HL-60 (cell line): ENCODE measurements around the gene TM4SF1.

ENCODE experiments used
- DNase-seq, 2 experiments: peaks; one replicate each; pipeline ENCODE4 v3.0.0-alpha.2; 2010 to 2020; ENCODE audit warnings: low read depth in 1 of 2, low spot score in 1 of 2
- H3K27ac ChIP-seq: fragments of 250-450 bp; sonication (Bioruptor Pico); replicated peaks from 2 replicates; pipeline ENCODE4 v1.5.1; 2020; ENCODE audit warnings: mild to moderate bottlenecking, moderate library complexity
- H3K27me3 ChIP-seq: fragments of 250-450 bp; sonication (Bioruptor Pico); 2 replicates; pipeline ENCODE4 v1.5.1; 2021; ENCODE audit warnings: mild to moderate bottlenecking, moderate library complexity; ENCODE audit not compliant: insufficient read depth, poor library complexity, severe bottlenecking
- H3K4me3 ChIP-seq: replicated peaks from 2 replicates; pipeline ENCODE4 v1.5.1; 2011; ENCODE audit warnings: mild to moderate bottlenecking, control low read depth, low read length; ENCODE audit not compliant: insufficient read depth
- CTCF ChIP-seq: IDR thresholded peaks from one replicate; pipeline ENCODE4 v1.5.1; 2011; ENCODE audit warnings: low read length, control low read depth, inconsistent platforms; ENCODE audit not compliant: insufficient read depth
- GABPA ChIP-seq: IDR thresholded peaks from 2 replicates; pipeline ENCODE4 v1.6.1; 2012; ENCODE audit warnings: low read depth
- POLR2AphosphoS5 ChIP-seq: IDR thresholded peaks from 2 replicates; pipeline ENCODE4 v1.6.1; 2012; ENCODE audit warnings: low read depth
- REST ChIP-seq: IDR thresholded peaks from 2 replicates; pipeline ENCODE4 v1.6.1; 2012; ENCODE audit warnings: low read depth; ENCODE audit not compliant: insufficient replicate concordance
- SPI1 ChIP-seq: IDR thresholded peaks from 2 replicates; pipeline ENCODE4 v1.6.1; 2012; ENCODE audit warnings: low read depth, mild to moderate bottlenecking, borderline replicate concordance

Gene TM4SF1

GRCh38 chr3:149383703-149384102 is 6.3 kb upstream of the TM4SF1 start:
- H3K27me3 ChIP-seq, result no peaks in the 10 kb centered on the region
- no peak for DNase-seq
- no peak for TF ChIP-seq REST
- no peak for TF ChIP-seq SPI1
- TF ChIP-seq GABPA, result no peak
- TF ChIP-seq POLR2AphosphoS5, result no peak
- TF ChIP-seq CTCF, result no peak
- H3K4me3 ChIP-seq, result no peak overlapping the region
- no peak overlapping the region for H3K27ac ChIP-seq

- no peak for TF ChIP-seq POLR2AphosphoS5
- no peak for TF ChIP-seq CTCF
- no peak for TF ChIP-seq SPI1
- no peak for TF ChIP-seq GABPA
- TF ChIP-seq REST, result no peak
- Histone ChIP-seq H3K27me3 (no peaks in the 10 kb centered on the region), H3K4me3 (no peak overlapping the region), H3K27ac (no peak overlapping the region)
- DNase-seq, result no peak
Observed at GRCh38 chr3:149382518-149382917, 5.1 kb upstream of the TM4SF1 start.

GRCh38 chr3:149382101-149382467 is 4.6 kb upstream of the TM4SF1 start:
- DNase-seq, result no peak
- Histone ChIP-seq H3K27me3 (no peaks in the 10 kb centered on the region), H3K27ac (no peak overlapping the region), H3K4me3 (no peak overlapping the region)
- TF ChIP-seq SPI1, result no peak
- no peak for TF ChIP-seq REST
- TF ChIP-seq POLR2AphosphoS5, result no peak
- TF ChIP-seq GABPA, result no peak
- no peak for TF ChIP-seq CTCF
